ENCODE results near the gene MOGAT1. TPM values are rescaled to one million over a fixed set of nuclear protein-coding genes. Genes with fewer than 3 reads are reported as not detected.

MOGAT1 gene
- polyA plus RNA-seq, 1 experiment, result not detected

GRCh38 chr2:222732489-222733178 is 61.2 kb downstream of the MOGAT1 start:
- ChIA-PET POLR2A (no interaction called here), CTCF (interaction anchor here (0.7 kb wide), 1 partner anchor 75 kb away, joined by 3 read pairs; no protein-coding TSS in a partner anchor)
- no peaks in the 10 kb centered on the region for H3K27me3 ChIP-seq (ENCODE audit: control insufficient read depth, insufficient read depth, low read length)
- H3K27ac ChIP-seq (ENCODE audit: low read depth, low read length), result no peak overlapping the region
- H3K4me3 ChIP-seq (ENCODE audit: low read depth, low read length), result no peak overlapping the region
- H3K9me3 ChIP-seq (ENCODE audit: control insufficient read depth, insufficient read depth, low read length), result no peaks in the 10 kb centered on the region
- no peak for TF ChIP-seq CTCF (IDR thresholded peaks at IDR 0.05; ENCODE audit: low read depth, low read length)
- DNase-seq (ENCODE audit: low read depth, low spot score), result no peak

DNA sequence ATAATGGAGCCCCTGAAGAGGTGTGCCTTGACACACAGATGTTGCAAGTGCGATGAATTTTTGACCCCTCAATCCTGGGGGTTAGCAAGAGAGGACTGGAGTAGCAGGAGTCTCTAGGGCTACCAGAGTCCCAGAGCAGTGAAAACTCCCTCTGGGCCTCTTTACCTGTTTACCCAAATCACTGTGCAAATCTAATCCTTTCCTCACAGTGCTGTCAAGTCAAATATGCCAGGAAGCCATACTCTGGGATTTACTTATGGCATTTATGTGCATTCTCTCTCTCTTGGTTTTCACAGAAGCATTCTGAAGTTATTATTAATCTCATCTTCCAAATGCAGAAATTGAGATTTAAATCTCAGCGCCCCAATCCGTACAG is 62.0 kb downstream of the MOGAT1 start:
- Histone ChIP-seq H3K27me3 (ENCODE audit: control insufficient read depth, insufficient read depth, low read length) (no peaks in the 10 kb centered on the region), H3K9me3 (ENCODE audit: control insufficient read depth, insufficient read depth, low read length) (no peaks in the 10 kb centered on the region), H3K27ac (ENCODE audit: low read depth, low read length) (no peak overlapping the region), H3K4me3 (ENCODE audit: low read depth, low read length) (no peak overlapping the region)
- ChIA-PET CTCF (interaction anchor here (0.7 kb wide), 1 partner anchor 75 kb away, joined by 3 read pairs; no protein-coding TSS in a partner anchor), POLR2A (interaction anchor here (0.6 kb wide), 1 partner anchor 31 kb away, joined by 3 read pairs; no protein-coding TSS in a partner anchor)
- DNase-seq (ENCODE audit: low read depth, low spot score), result no peak
- TF ChIP-seq CTCF (IDR thresholded peaks at IDR 0.05; ENCODE audit: low read depth, low read length), result no peak

GRCh38 chr2:222733846-222734702 is 62.6 kb downstream of the MOGAT1 start:
- H3K27ac ChIP-seq (ENCODE audit: low read depth, low read length), result no peak overlapping the region
- no peak overlapping the region for H3K4me3 ChIP-seq (ENCODE audit: low read depth, low read length)
- POLR2A ChIA-PET, result interaction anchor here (0.6 kb wide), 2 partner anchors 19 to 30 kb away, joined by 3 read pairs; no protein-coding TSS in a partner anchor
- H3K9me3 ChIP-seq (ENCODE audit: control insufficient read depth, insufficient read depth, low read length), result no peaks in the 10 kb centered on the region
- CTCF ChIA-PET, result interaction anchor here (0.5 to 0.9 kb wide), 2 partner anchors 23 to 25 kb away, joined by 3 read pairs; no protein-coding TSS in a partner anchor
- TF ChIP-seq CTCF (IDR thresholded peaks at IDR 0.05; ENCODE audit: low read depth, low read length), result no peak
- no peak for DNase-seq (ENCODE audit: low read depth, low spot score)
- H3K27me3 ChIP-seq (ENCODE audit: control insufficient read depth, insufficient read depth, low read length), result no peaks in the 10 kb centered on the region

- H3K9me3 ChIP-seq (ENCODE audit: control insufficient read depth, insufficient read depth, low read length), result no peaks in the 10 kb centered on the region
- H3K4me3 ChIP-seq (ENCODE audit: low read depth, low read length), result no peak overlapping the region
- no peak for TF ChIP-seq CTCF (IDR thresholded peaks at IDR 0.05; ENCODE audit: low read depth, low read length)
- no peak overlapping the region for H3K27ac ChIP-seq (ENCODE audit: low read depth, low read length)
- H3K27me3 ChIP-seq (ENCODE audit: control insufficient read depth, insufficient read depth, low read length), result no peaks in the 10 kb centered on the region
- ChIA-PET CTCF (interaction anchor here (0.5 to 0.9 kb wide), 2 partner anchors 23 to 26 kb away, joined by 3 read pairs; no protein-coding TSS in a partner anchor), POLR2A (no interaction called here)
- DNase-seq (ENCODE audit: low read depth, low spot score), result no peak
Observed at GRCh38 chr2:222734703-222735014, 63.2 kb downstream of the MOGAT1 start.

- no peak overlapping the region for H3K4me3 ChIP-seq (ENCODE audit: low read depth, low read length)
- CTCF ChIA-PET, result interaction anchor here (0.9 to 1.7 kb wide), 3 partner anchors 16 to 88 kb away, joined by 3 to 4 read pairs (median 3); no protein-coding TSS in a partner anchor
- H3K27me3 ChIP-seq (ENCODE audit: control insufficient read depth, insufficient read depth, low read length), result no peaks in the 10 kb centered on the region
- no peak for TF ChIP-seq CTCF (IDR thresholded peaks at IDR 0.05; ENCODE audit: low read depth, low read length)
- DNase-seq (ENCODE audit: low read depth, low spot score), result no peak
- no peaks in the 10 kb centered on the region for H3K9me3 ChIP-seq (ENCODE audit: control insufficient read depth, insufficient read depth, low read length)
- H3K27ac ChIP-seq (ENCODE audit: low read depth, low read length), result no peak overlapping the region
- POLR2A ChIA-PET, result no interaction called here
Observed at GRCh38 chr2:222736301-222736700, 64.8 kb downstream of the MOGAT1 start.

Measured in AG04450 (cell line).